Right forelimb (tissue), 1 donor: ENCODE results near the gene MEG3.

Source experiments
- DNase-seq: peaks from one replicate; pipeline ENCODE4 v3.0.0-alpha.2; 2018

MEG3 gene

GRCh38 chr14:100850841-100851585, 25.1 kb downstream of the MEG3 start:
- no peak for DNase-seq

- no peak for DNase-seq
Measured at GRCh38 chr14:100851586-100851916, 25.6 kb downstream of the MEG3 start.

GRCh38 chr14:100851946-100852620, 26.2 kb downstream of the MEG3 start:
- no peak for DNase-seq

- DNase-seq: no peak
Measured at GRCh38 chr14:100854435-100854834, 28.5 kb downstream of the MEG3 start.

GRCh38 chr14:100855256-100855930, 29.5 kb downstream of the MEG3 start:
- no peak for DNase-seq

GRCh38 chr14:100856056-100856950, 30.4 kb downstream of the MEG3 start:
- DNase-seq: no peak

- DNase-seq: no peak
Measured at GRCh38 chr14:100857233-100857922, 31.5 kb downstream of the MEG3 start.

- no peak for DNase-seq
Measured at GRCh38 chr14:100857923-100858837, 32.3 kb downstream of the MEG3 start.

GRCh38 chr14:100858838-100859220, 32.9 kb downstream of the MEG3 start:
- DNase-seq: no peak

- DNase-seq: no peak
Measured at GRCh38 chr14:100859781-100860180, 33.9 kb downstream of the MEG3 start.

GRCh38 chr14:100860556-100861187, 34.8 kb downstream of the MEG3 start:
- DNase-seq: no peak

GRCh38 chr14:100861188-100861936, 35.4 kb downstream of the MEG3 start:
- no peak for DNase-seq

GRCh38 chr14:100861937-100862247, 36.0 kb downstream of the MEG3 start:
- no peak for DNase-seq

GRCh38 chr14:100862277-100862676, 36.4 kb downstream of the MEG3 start:
- DNase-seq: no peak

GRCh38 chr14:100862793-100863192, 36.9 kb downstream of the MEG3 start:
- DNase-seq: no peak

- no peak for DNase-seq
Measured at GRCh38 chr14:100864206-100864605, 38.3 kb downstream of the MEG3 start.

GRCh38 chr14:100864960-100865681, 39.2 kb downstream of the MEG3 start:
- DNase-seq: no peak

- no peak for DNase-seq
Measured at GRCh38 chr14:100865682-100866591, 40.0 kb downstream of the MEG3 start.
